Endothelial cell of hepatic sinusoid (primary cell): ENCODE data around the gene KNOP1.

Experiments
- in situ Hi-C: cut with HindIII; loops from 2 replicates; pipeline ENCODE4 v1.10.0; 2017; ENCODE audit warnings: low sequenced_read_pairs

The KNOP1 gene

DNA sequence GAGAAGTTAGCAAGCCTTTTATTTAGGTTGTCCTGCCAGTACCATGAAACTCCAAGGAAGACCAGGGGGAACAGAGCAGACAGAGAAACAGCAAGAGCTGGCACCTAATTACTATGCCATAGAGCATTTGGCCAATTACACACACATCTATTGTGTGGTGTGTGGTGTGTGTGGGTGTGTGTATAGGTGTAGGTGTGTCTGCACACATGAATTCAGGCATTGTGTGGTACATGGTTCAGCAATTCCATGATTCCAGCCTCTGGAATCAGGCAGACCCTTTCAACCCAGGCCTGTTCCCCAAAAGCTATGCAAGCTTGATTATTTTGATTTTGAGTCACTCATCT is 25.8 kb upstream of the KNOP1 start:
- in situ Hi-C loops = no loop called here

DNA sequence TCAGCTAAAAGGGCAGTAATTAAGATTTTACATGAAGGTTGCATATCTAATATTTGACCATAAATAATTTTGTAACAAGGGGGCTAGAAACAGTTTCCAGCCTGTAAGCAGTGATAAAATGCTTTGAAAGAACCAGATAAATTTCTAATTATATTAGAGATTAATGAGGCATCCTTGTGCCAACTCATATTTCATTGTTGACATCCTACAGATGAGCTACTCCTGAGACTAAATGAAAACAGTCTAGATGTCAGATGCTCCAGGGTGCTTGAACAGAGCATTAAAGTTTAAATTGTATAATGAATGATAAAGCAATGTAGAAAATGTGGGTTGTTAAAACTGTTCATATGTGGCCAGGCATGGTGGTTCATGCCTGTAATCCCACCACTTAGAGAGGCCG is 23.3 kb upstream of the KNOP1 start:
- in situ Hi-C loops = no loop called here

DNA sequence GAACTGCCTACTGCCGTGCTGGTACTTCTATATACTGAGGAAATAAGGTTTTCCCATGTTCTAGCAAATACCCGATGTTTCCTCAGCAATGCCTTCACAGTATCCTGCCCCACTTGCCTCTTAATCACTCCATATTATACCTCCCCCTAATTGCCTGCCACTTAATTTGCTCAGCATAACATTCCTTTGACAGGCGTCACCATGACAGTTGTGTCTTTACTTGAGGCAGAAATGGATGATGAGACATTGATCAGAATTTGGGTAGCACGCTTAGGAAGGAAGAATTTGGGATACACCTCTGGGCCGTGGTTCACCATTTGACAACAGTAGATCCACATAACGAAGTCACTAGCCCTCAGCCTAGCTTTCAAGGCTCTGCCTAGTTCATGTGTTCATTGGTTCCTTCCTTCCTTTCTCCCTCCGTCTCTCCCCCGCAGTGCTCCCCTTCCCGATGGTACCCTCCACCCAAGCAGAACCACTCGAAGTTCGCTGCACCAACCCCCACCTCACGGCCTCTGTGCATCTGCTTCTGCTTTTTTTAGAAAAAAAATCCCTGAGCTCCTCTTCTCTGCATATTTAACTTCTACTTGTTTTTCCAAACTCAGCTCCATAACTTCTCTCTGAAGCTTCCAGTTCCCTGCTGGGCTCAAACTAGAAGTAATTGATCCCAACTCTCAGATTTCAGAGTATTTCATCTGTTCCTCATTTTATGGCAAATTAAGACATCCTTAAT is 19.4 kb upstream of the KNOP1 start:
- in situ Hi-C loops = no loop called here

DNA sequence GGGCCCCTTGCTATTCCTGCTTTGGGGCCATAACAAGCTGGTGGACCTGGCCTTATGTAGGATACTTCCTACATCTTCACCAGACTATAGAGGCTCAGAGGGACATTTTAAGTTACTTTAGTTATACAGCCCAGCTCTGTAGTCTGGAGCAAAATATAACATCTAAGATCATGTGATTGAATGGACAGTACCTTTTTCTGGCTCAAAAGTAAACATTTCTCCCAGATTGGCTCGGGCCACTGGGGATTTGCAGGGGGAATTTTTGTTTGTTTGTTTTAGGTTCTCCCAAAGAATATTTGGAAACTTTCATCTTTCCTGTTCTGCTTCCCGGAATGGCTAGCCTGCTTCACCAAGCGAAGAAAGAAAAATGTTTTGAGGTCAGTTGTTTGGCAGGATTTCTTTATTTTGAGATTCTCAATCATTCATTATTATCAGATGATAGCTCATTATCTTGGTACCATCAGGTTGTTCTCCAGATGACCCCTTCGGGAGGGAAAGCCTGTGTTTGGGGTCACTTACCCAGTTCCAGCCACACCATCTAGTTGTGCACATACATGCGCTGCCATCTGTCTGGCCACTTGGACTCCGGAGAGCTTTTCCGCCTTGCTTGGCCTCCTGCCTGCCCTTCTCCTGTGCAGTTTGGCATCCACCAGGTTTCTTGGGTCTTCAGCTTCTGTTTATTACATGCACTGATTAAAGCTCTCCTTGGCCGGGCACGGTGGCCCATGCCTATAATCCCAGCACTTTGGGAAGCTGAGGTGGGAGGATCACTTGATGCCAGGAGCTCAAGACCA is 17.2 kb upstream of the KNOP1 start:
- in situ Hi-C loops = no loop called here

DNA sequence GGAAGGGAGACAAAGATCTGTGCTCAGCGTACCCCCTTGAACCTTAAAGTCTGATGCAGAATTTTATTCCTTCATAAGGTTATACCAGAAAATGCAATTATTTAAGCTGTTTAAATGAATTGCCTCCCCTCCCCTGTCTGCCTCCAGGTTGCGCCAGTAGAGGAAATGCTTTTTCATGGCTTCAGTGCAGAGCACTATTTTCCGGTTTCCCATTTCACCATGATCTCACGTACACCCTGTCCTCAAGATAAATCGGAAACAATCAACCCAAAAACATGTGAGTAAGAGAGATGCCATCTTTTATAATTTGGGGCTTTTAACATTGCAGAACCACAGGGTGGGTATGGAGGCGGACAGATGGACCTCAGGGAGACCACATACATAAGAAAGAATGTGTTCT is 15.5 kb upstream of the KNOP1 start:
- in situ Hi-C loops = no loop called here

DNA sequence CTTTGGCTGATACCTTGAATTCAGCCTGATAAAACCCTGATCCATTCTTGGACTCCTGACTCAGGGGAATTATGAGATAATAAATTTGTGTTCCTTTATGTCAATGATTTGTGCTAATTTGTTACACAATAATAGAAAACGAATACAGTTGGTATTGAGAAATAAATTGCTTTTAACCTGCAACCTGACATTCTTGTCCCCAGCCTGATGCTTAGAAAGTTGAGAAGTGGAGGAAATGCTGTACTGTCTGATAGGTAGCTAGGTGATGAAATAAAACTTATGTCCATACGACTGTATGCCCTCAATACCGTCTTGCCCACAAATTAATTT is 10.6 kb upstream of the KNOP1 start:
- in situ Hi-C loops = no loop called here

DNA sequence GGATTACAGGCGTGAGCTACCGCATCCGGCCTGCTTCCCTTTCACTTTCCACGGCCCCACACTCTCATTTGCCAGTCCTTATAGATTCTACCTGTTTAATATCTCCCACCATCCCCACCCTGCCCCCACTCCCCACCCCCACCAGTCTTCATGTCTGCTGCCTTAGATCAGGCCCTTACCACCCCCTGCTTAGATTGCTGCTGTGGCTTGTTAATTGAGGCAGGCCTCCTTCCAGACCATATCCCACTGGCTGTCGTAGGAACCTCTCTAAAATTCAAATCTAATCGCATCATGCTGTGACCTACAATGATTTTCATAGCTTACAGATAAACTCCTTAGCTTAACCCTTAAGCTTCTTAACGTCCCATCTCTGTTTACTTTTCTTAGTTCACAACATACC is 5.0 kb upstream of the KNOP1 start:
- in situ Hi-C loops = loop anchor here (25.0 kb wide), 1 partner anchor 164 kb away; the partner anchor contains the start of gene GPRC5B

DNA sequence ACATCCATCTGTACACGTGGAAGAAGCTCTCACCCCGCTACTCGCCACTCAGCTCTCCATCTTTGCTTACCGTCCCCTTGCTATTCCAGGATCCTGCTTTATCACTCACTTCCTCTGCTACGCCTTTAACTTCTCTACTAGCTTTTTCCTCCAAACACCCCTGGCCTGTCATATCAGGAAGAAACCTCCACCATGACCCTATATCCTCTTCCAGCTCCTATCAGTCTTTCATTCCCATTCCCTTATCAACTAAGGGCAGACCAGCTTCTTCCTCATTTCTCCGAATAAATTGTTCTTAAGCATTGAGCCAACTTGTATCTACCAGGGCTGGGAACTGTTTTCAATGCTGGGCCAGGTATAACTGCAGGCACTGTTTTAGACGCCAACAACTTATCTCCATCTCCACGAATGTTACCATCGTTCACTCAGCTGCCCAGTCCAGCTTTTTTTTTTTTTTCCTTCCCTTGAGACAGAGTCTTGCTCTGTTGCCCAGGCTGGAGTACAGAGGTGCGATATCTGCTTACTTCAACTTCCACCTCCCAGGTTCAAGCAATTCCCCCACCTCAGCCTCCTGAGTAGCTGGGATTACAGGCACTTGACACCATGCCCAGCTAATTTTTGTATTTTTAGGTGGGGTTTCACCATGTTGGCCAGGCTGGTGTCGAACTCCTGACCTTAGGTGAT is 4.4 kb upstream of the KNOP1 start:
- in situ Hi-C loops = loop anchor here (25.0 kb wide), 1 partner anchor 165 kb away; the partner anchor contains the start of gene GPRC5B

DNA sequence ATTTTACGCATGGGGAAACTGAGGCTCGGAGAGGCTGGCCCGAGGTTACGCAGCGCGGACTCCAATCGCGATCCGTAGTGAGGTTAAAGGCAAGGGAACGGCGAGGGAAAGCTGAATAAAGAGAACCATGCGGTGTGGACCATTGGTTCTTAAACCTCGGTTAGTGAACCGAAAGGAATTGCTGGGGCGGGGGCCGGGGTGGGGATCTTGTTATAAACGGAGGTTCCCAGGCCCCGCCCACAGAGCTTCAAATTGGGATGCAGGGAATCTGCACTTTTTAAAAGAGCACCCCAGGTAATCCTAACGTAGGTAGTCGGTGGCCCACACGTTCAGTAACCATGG is 568 bp upstream of the KNOP1 start:
- in situ Hi-C loops = loop anchor here (25.0 kb wide), 1 partner anchor 169 kb away; the partner anchor contains the start of gene GPRC5B

DNA sequence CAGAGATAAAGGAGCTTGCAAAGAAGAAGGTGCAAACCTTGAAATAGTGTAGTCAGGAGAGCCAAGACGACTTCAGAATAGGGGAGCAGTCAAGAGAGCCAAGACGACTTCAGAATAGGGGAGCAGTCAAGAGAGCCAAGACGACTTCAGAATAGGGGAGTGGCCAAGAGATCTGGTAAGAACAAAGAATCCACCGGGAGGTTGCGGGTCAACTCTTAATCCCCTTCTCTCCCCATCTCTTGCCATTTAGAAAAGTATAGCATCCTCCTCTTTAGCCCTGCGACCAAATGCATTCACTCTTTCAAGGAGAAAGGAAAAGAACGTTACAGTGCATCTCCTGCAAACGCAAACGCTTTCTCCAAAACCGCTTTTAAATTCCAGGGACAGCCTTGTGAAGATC is 713 bp downstream of the KNOP1 start:
- in situ Hi-C loops = loop anchor here (25.0 kb wide), 1 partner anchor 170 kb away; the partner anchor contains the start of gene GPRC5B

DNA sequence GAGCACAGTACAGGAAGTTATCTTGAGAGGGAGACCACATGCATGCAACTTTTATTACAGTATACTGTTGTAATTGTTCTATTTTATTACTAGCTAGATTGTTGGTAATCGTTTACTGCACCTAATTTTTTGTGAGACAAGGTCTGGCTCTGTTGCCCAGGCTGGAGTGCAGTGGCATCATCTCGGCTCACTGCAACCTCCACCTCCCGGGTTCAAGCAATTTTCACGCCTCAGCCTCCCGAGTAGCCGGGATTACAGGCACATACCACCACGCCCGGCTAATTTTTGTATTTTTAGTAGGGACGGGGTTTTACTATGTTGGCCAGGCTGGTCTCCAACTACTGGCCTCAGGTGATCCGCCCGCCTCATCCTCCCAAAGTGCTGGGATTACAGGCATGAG is 1.3 kb downstream of the KNOP1 start:
- in situ Hi-C loops = loop anchor here (25.0 kb wide), 1 partner anchor 171 kb away; the partner anchor contains the start of gene GPRC5B

DNA sequence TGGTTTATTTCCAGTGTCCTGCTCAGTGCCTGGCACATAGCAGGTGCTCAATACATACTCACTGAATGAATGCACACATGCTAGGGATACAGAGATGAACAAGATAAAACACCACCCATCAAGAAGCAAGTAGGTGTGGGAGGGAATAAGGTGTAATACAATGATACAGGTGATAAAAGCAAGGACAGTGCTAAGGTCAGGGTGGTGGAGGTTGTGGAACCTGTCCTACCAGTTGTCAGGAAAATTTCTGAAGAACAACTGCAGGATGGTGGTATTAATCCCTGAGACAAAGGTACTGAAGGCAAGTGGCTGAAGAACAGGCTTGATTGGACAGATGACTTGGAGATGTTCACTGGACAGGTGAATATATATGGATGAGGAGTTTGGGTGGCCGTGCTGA is 1.8 kb downstream of the KNOP1 start:
- in situ Hi-C loops = loop anchor here (25.0 kb wide), 1 partner anchor 171 kb away; the partner anchor contains the start of gene GPRC5B

DNA sequence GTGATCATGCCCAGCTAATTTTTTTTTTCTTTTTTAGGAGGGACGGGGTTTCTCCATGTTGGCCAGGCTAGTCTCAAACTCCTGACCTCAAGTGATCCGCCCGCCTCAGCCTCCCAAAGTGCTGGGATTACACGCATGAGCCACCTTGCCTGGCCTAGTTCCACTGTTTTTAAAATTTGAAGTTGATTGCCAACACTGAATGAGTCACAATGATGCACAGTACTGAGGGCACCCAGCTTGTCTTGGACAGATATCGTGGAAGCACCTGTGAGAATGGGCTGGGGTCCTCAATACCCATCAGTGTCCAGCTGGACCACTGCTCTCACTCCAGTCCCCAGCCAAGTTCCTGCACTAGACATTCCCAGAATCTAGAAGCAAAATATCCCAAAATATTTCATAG is 2.5 kb downstream of the KNOP1 start:
- in situ Hi-C loops = loop anchor here (25.0 kb wide), 1 partner anchor 172 kb away; the partner anchor contains the start of gene GPRC5B

DNA sequence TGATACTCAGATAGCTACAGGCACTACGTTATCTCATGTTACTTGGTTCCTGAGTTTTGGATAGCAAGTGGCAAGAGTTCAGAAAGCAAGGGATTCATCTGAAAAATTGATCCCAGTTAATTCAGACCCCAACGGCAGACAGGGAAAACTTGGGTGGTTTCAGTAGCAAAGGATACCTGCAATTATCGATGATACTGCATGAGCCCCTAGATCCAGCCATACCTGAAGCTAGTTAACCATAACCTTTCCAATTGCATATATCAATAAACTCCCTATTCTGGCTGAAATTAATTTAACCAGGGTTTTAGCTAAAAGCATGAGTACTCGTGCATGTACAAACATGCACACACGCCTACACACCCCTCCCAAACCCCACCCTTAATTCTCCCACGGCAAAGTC is 4.3 kb downstream of the KNOP1 start:
- in situ Hi-C loops = loop anchor here (25.0 kb wide), 1 partner anchor 174 kb away; the partner anchor contains the start of gene GPRC5B

DNA sequence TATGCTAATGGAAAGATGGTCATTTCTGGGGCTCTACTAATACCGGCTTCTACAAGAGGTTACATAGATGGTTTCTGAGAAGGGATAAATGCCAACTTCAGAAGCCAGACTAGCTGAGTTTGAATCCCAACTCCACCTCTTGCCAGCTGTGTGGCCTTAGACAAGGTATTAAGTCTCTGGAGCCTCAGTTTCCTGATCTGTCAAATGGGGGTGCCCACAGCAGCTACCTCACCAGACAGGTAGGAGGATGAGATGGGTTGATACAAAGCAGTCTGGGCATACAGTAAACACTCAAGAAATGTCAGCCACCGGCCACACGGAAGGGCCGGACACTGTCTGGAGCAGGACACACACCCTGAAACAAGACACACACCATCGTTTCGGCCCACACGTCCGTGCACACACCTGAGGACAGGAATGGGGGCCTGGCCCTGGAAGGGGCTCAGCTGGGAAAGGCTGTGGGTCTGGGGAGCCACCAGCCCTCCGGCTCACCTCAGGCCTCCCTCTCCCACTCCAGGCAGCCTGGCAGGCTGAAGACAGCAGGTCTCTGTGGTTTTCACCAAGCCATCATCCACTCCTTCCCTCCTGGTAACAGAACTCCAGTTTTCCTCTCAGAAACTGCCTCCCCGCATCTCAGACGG is 5.5 kb downstream of the KNOP1 start:
- in situ Hi-C loops = loop anchor here (25.0 kb wide), 1 partner anchor 175 kb away; the partner anchor contains the start of gene GPRC5B

DNA sequence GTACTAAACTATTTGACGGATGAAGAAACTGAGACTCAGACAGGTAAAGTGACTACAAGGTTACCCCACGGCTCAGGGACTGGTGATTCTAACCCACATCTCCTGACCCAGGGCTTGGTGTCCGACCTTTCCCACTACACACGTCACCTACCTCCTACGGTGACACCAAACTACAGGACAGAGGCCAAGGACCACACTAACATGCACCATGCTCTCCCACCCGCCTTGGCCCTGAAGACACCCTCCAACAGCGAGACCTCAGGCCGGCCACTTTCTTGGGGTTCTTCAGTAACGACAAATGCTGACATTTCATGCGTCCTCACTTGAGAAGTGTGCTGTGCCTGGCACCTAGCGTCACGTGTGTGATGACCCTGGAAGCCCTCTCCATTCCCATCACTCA is 6.4 kb downstream of the KNOP1 start:
- in situ Hi-C loops = loop anchor here (25.0 kb wide), 1 partner anchor 176 kb away; the partner anchor contains the start of gene GPRC5B

DNA sequence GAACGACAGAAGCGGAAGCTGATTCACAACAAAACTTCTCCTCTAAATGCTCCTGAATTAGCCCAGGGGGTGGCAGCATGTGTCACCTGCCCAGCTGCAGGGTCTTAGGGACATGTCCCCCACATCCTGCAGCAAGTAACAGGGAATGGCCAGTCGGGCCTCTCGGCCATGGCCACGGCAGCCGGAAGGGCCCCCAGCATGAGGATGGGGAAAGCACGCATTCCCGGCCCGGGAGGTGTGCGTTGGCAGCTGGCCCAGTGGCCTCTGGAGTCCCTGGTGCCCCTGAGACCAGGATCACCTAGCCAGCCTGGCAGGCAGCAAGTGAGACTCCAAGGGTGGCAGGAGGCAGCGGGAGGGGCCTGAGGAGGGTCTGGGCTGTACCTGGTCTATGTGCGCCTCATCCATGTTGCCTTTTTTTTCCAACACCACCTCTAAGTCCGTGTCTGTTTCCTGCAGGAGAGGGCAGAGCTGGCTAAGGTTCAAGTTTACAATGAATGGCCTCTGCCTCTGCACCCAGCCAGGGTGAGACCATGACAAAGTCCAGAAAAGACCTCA is 7.0 kb downstream of the KNOP1 start:
- in situ Hi-C loops = loop anchor here (25.0 kb wide), 1 partner anchor 176 kb away; the partner anchor contains the start of gene GPRC5B

DNA sequence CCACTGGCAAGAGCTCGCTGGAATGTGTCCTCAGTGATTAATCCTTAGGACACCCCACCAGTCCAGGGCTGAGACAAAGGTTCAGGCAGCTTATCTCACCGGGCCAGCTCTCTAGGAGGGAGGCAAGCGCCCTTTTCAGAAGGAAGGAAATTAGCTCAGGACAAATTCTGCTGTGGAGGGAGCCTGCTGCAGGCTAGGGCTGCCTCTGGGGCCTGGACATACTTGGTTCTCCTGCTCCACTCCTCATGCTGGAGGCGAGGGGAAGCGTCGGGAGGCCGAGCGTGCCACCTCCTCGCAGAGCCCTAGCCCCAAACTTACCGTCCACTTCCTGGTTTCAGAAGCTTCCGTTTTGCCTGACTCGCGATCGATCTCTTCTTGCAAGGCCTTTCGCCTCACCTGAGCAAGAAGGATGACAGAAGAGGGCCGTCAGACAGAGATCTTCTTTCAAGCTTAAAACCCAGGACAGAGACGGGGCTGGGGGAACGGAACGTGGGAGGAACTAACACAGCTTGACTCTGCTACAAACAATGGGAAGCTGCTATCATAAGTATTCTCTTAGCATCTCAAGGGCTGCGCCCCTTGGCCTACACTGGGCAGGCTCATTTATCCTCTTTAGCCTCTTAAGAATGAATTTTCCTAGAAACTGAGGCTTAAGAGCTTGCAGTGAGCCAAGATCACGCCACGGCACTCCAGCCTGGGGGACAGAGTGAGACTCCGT is 7.7 kb downstream of the KNOP1 start:
- in situ Hi-C loops = loop anchor here (25.0 kb wide), 1 partner anchor 177 kb away; the partner anchor contains the start of gene GPRC5B

DNA sequence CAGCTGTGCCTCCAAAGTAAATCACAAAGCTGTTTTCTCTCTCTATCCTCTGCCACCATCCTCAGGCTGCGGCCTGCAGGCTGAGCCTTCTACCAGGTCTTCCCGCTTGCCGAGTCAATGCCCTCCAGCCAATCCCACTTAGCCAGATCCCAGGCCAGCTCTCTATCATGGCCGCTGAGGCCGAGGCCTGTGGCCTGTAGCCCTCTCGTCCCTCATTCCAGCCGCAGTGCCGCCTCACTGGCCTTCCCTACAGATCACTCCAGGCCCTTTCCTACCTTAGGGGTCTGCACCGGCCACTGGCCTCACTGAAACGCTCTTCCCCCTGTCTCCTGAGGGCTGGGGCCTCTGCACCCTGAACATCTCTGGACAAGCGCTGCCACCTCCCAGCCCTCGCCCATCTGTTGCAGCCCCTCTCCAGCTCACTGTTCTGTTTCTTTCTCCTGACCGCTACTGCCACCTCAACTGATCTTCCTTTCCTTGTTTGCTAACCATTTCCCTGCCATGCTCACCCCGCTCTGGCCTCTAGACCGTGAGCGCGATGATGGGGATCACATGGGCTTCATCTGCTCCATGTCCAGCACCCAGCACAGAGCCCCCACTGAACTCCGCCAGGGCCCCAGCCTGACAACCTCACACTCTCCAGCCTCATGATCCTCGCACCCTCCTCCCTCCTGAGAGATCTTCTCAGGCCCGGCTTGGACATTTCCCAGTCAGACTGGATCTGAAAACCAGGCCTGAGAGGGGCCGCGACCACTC is 8.5 kb downstream of the KNOP1 start:
- in situ Hi-C loops = loop anchor here (25.0 kb wide), 1 partner anchor 178 kb away; the partner anchor contains the start of gene GPRC5B
